ENCODE measurements around the gene SKP1.

SKP1 gene

DNA sequence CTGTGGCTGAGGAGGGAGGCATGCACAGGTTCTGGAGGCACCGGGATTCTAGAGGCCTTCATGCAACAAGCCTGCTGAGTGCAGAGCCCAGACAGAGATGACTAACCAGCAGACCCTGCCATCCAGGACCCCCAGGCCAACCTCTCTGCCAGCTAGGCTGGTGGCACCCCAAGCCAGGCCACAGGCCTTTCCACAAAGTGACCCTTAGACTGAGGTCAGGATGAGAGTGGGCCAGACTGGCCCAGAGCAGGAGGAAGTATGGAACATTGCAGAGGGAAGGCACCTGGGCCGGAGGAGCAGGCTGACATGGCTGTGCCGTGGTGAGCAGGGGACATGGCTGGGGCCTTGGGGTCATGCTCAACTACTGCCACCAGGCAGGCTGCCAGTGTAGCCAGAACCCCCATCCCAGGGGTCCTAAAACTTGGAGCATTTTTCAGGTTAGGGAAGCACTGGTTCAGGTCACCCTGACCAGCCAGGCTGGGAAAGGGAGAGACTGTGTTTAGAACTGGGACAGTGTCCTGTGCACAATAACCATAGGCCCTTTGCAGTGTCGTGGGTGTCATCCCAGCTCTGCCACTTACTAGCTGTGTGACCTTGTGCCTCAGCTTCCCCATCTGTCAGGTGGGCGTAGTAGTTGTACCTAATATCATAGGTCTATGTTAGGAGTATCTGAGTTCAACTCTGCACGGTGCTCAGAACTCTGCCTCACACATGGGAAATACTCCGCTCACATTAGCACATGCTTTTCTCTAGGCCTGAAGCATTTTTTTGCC lies 45.0 kb downstream of the SKP1 start (continued):
- TF ChIP-seq EGR2 (tag by site-specific recombination; IDR thresholded peaks at IDR 0.05; ENCODE audit: low read depth) (no peak), ZNF501 (tag by site-specific recombination; IDR thresholded peaks at IDR 0.05) (no peak), BCL11A (tag by site-specific recombination; IDR thresholded peaks at IDR 0.05; ENCODE audit: low read depth) (no peak), ZNF558 (tag by site-specific recombination; IDR thresholded peaks at IDR 0.05) (no peak), ZNF621 (tag by site-specific recombination; IDR thresholded peaks at IDR 0.05) (no peak)
- TF ChIP-seq, protein P1, sequence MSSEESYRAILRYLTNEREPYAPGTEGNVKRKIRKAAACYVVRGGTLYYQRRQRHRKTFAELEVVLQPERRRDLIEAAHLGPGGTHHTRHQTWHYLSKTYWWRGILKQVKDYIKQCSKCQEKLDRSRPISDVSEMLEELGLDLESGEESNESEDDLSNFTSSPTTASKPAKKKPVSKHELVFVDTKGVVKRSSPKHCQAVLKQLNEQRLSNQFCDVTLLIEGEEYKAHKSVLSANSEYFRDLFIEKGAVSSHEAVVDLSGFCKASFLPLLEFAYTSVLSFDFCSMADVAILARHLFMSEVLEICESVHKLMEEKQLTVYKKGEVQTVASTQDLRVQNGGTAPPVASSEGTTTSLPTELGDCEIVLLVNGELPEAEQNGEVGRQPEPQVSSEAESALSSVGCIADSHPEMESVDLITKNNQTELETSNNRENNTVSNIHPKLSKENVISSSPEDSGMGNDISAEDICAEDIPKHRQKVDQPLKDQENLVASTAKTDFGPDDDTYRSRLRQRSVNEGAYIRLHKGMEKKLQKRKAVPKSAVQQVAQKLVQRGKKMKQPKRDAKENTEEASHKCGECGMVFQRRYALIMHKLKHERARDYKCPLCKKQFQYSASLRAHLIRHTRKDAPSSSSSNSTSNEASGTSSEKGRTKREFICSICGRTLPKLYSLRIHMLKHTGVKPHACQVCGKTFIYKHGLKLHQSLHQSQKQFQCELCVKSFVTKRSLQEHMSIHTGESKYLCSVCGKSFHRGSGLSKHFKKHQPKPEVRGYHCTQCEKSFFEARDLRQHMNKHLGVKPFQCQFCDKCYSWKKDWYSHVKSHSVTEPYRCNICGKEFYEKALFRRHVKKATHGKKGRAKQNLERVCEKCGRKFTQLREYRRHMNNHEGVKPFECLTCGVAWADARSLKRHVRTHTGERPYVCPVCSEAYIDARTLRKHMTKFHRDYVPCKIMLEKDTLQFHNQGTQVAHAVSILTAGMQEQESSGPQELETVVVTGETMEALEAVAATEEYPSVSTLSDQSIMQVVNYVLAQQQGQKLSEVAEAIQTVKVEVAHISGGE (tag by site-specific recombination; conservative IDR thresholded peaks at IDR 0.05; ENCODE audit: low read depth) = no peak

DNA sequence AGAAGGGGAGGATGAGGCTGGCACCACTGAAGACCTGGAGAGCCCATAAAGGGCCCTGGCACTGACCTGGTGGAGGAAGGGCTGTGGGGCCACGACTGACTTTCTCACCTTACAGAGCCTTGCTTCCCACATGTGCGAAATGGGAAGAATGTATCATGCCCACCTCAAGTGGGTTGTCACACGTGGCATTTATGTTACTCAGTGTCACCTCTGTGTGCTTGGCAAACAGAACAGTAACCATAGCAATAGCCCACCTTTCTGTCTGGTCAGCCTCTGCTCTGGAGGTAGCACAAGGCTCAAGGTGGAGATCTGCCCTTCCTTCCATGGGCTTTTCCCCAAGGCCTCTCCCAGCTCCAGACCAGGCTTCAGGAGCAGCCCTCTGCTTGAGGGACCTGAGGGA lies 45.6 kb downstream of the SKP1 start:
- H3K4me1 ChIP-seq (ENCODE audit: control insufficient read depth, insufficient read depth, low read length) = no peaks in the 10 kb centered on the region
- H3K27ac ChIP-seq (ENCODE audit: extremely low read depth, low read depth, low read length) = no peak overlapping the region
- peaks cover 0 to 86% of the 10 kb centered on the region in 2 experiments; a peak in 1 of 3 replicates for H3K36me3 ChIP-seq (ENCODE audit: control insufficient read depth in 2 of 2, insufficient read depth in 1 of 2, low read length in 2 of 2)
- ChIA-PET CTCF (interaction anchor here (0.6 kb wide), 1 partner anchor 60 kb away, joined by 3 read pairs; no protein-coding TSS in a partner anchor), POLR2A (no interaction called here)
- H3K4me3 ChIP-seq (ENCODE audit: low read depth, low read length) = no peak overlapping the region
- no peak for TF ChIP-seq ZNF404 (tag by site-specific recombination; IDR thresholded peaks at IDR 0.05)
- no peak for TF ChIP-seq ZNF174 (tag by site-specific recombination; IDR thresholded peaks at IDR 0.05)
- TF ChIP-seq KLF10 (tag by site-specific recombination; IDR thresholded peaks at IDR 0.05) = no peak
- H3K9me3 ChIP-seq (ENCODE audit: control insufficient read depth, insufficient read depth, low read depth, low read length) = no peaks in the 10 kb centered on the region

- CTCF ChIA-PET = interaction anchor here (0.6 to 4.2 kb wide), 4 partner anchors 10 to 90 kb away, joined by 3 to 34 read pairs (median 4); no protein-coding TSS in a partner anchor
- Histone ChIP-seq H3K27ac (ENCODE audit: extremely low read depth, low read depth, low read length) (no peak overlapping the region), H3K4me1 (ENCODE audit: control insufficient read depth, insufficient read depth, low read length) (no peaks in the 10 kb centered on the region), H3K36me3 (ENCODE audit: control insufficient read depth in 2 of 2, insufficient read depth in 1 of 2, low read length in 2 of 2) (peaks cover 0 to 86% of the 10 kb centered on the region in 2 experiments; a peak in 1 of 3 replicates), H3K4me3 (ENCODE audit: low read depth, low read length) (no peak overlapping the region), H3K9me3 (ENCODE audit: control insufficient read depth, insufficient read depth, low read depth, low read length) (no peaks in the 10 kb centered on the region)
- POLR2A ChIA-PET = no interaction called here
- no peak for TF ChIP-seq INSM2 (tag by site-specific recombination; IDR thresholded peaks at IDR 0.05)
- no peak for TF ChIP-seq ZFHX2 (tag by site-specific recombination; conservative IDR thresholded peaks at IDR 0.05)
- peak; percentile 31 for TF ChIP-seq PRDM10 (tag by site-specific recombination; IDR thresholded peaks at IDR 0.05)
- no peak for TF ChIP-seq ZNF624 (tag by site-specific recombination; IDR thresholded peaks at IDR 0.05)
- TF ChIP-seq ZNF140 (tag by site-specific recombination; IDR thresholded peaks at IDR 0.05) = no peak
- TF ChIP-seq ZNF391 (tag by site-specific recombination; IDR thresholded peaks at IDR 0.05; ENCODE audit: borderline replicate concordance, low read depth) = no peak
- no peak for TF ChIP-seq ZNF510 (tag by site-specific recombination; IDR thresholded peaks at IDR 0.05; ENCODE audit: insufficient replicate concordance)
- TF ChIP-seq KLF16 (tag by site-specific recombination; IDR thresholded peaks at IDR 0.05) = no peak
Observed at GRCh38 chr5:134130239-134130945, 46.4 kb downstream of the SKP1 start.

Data from HEK293 (cell line).